Spleen (tissue), 7 donors: ENCODE results near the gene CCDC197.

Experiments
- CTCF ChIP-seq, 11 experiments: fragments of 200-600 bp in 7 of 11; fragments of 450-650 bp in 4 of 11; sonication (generic) in 4 of 11; IDR thresholded peaks in 8 of 11; conservative IDR thresholded peaks in 3 of 11; 1 replicate in 7 of 11; 2 replicates in 4 of 11; pipeline versions ENCODE4 v1.4.0 to v1.8.0; 2016 to 2021; ENCODE audit warnings: antibody characterized with exemption in 11 of 11, inconsistent platforms in 4 of 11, mild to moderate bottlenecking in 1 of 11
- POLR2A ChIP-seq, 3 donors: fragments of 450-650 bp; IDR thresholded peaks; one replicate each; pipeline ENCODE4 v1.5.1; 2017; ENCODE audit warnings: antibody characterized with exemption in 3 of 3, mild to moderate bottlenecking in 1 of 3
- POLR2AphosphoS5 ChIP-seq, 3 donors: sonication (generic); formaldehyde crosslinking; IDR thresholded peaks; one replicate each; pipeline ENCODE4 v1.5.1; 2017; ENCODE audit warnings: antibody characterized with exemption in 3 of 3
- donor health status: DM: no; HTN: no; CAD: no; lungs with moderate emphysema.
- donor health status: DM: no; HTN: no; CAD: no.
- donor health status: DM: no; HTN: no; CAD: no.

- TF ChIP-seq POLR2A (IDR thresholded peaks at IDR 0.05) (no peak), CTCF (IDR thresholded peaks at IDR 0.05 in 8 of 11, conservative IDR thresholded peaks at IDR 0.05 in 3 of 11) (no peak), POLR2AphosphoS5 (IDR thresholded peaks at IDR 0.05) (peak in 1 of 3 donors; percentile 15)
Measured at GRCh38 chr14:93961620-93962019, 35.5 kb upstream of the CCDC197 start.
